Raji (cell line): ENCODE results near the gene ZDHHC7.

Experiments used
- POLR2A ChIP-seq: IDR thresholded peaks from 2 replicates; pipeline ENCODE4 v1.6.1; 2011; ENCODE audit warnings: low read depth, low read length, control low read depth; ENCODE audit not compliant: insufficient read depth

The ZDHHC7 gene

GRCh38 chr16:84965428-84966415 is 45.6 kb downstream of the ZDHHC7 start:
- TF ChIP-seq POLR2A = no peak

- no peak for TF ChIP-seq POLR2A
These were observed 46.8 kb downstream of the ZDHHC7 start for GRCh38 chr16:84964386-84965128.

GRCh38 chr16:84963066-84963465 is 48.3 kb downstream of the ZDHHC7 start:
- TF ChIP-seq POLR2A = no peak

GRCh38 chr16:84960942-84961341 is 50.4 kb downstream of the ZDHHC7 start:
- TF ChIP-seq POLR2A = no peak

GRCh38 chr16:84959784-84960417 is 51.4 kb downstream of the ZDHHC7 start:
- no peak for TF ChIP-seq POLR2A

- TF ChIP-seq POLR2A = no peak
These were observed 52.2 kb downstream of the ZDHHC7 start for GRCh38 chr16:84959045-84959576.

- no peak for TF ChIP-seq POLR2A
These were observed 53.5 kb downstream of the ZDHHC7 start for GRCh38 chr16:84957792-84958191.

- TF ChIP-seq POLR2A = no peak
These were observed 54.1 kb downstream of the ZDHHC7 start for GRCh38 chr16:84957192-84957591.

GRCh38 chr16:84955427-84955826 is 55.9 kb downstream of the ZDHHC7 start:
- TF ChIP-seq POLR2A = no peak

- TF ChIP-seq POLR2A = no peak
These were observed 58.1 kb downstream of the ZDHHC7 start for GRCh38 chr16:84953190-84953746.

GRCh38 chr16:84952335-84953189 is 58.8 kb downstream of the ZDHHC7 start:
- no peak for TF ChIP-seq POLR2A

- no peak for TF ChIP-seq POLR2A
These were observed 60.4 kb downstream of the ZDHHC7 start for GRCh38 chr16:84950906-84951305.

- TF ChIP-seq POLR2A = no peak
These were observed 61.4 kb downstream of the ZDHHC7 start for GRCh38 chr16:84949772-84950436.
